Stimulated activated naive CD4-positive, alpha-beta T cell treated with Interleukin-2 at 50 U/mL for 16 hours (primary cell): Measurements from ENCODE around the gene CNTN6.

Source experiments
- DNase-seq: peaks from one replicate; lab custom pipeline; 2025; lab: John Stamatoyannopoulos, UW

Gene CNTN6

DNA sequence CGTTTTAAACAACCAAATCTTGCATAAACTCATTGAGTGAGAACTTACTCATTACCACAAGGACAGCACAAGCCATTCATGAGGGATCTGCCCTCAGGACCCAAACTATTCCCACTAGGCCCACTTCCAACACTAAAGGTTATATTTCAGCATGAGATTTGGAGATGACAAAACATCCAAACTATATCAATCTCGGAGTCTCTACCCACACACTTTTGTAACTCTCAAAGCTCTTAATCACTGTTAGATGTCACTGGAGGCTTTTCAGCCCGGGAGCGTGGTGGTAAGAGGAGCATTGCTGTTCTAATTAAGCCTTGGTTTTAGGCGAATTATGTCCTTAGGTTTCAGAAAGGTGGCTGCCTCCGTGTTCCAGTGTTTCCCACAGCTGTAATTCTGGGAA lies 86.3 kb downstream of the CNTN6 start:
- no peak for DNase-seq

DNA sequence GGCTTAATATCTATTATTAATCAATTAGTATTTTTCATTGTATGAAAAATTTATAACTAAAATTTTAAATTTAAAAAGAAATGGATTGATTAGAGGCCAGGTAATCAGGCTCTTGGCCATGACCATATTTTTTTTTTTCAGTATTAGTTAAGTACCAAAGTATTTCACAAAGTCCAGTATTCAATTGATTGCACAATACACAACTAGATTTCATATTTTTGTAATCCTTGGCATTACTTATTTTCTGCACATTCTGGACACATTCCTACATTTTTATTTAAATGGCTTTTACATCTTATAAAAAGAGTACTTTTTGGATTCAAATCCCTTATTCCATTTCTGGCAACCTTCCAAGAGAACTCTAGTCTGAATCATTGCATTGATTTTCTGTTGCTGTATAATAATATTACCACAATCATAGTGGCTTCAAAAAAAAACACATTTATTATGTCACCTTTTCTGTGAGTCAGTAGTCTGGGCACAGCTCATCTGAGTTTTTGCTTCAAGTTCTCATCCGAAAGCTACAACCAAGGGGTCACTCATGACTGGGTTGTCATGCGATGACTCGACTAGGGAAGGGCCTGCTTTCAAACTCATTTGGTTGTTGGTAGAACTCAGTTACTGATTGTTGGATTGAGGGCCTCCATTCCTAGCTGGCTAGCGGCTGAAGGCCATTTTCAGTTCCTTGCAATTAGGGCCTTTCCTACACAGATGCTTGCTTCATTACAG lies 90.7 kb downstream of the CNTN6 start:
- DNase-seq: no peak

GRCh38 chr3:1190569-1190968 lies 97.7 kb downstream of the CNTN6 start:
- no peak for DNase-seq

GRCh38 chr3:1191026-1191425 lies 98.2 kb downstream of the CNTN6 start:
- no peak for DNase-seq

DNA sequence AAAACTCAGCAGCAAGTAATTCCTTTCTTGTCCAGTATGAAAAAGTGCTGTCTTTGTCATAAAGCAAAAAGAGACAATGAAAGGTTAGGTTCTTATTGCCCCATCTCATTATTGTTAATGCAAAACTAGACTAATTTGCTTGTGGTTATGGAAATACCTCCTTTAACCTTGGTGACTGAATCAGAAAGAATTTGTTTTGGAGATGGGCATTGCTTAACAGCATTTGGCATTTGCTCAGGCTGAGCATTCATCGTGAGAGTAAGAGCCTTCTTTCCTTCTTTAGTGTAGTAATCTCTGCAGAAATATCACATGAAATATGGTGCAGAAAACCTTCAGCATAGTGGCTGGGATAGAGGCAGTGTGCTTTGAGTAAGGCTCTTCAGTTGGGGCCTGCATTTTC lies 103.1 kb downstream of the CNTN6 start:
- no peak for DNase-seq

DNA sequence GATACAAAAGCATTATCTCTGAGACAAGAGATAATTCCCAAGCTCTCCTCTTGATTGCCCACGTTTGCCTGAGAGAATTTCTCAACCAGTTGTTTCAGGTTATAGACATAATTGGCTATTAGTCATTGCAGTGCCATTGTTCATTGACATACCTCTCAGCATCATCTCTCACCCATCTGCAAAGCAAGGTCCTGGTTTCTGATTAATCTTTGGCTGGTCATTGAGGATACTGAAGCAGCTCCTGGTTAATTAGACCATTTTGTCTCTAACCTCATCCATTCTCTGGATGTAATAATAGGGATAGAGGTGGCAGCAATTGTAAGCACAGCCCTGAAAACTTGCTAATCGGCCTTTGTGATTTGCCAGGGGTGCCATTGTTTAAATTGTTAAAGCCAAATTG lies 104.2 kb downstream of the CNTN6 start:
- DNase-seq: no peak

- DNase-seq: no peak
These were observed 107.5 kb downstream of the CNTN6 start for GRCh38 chr3:1200371-1200770.

DNA sequence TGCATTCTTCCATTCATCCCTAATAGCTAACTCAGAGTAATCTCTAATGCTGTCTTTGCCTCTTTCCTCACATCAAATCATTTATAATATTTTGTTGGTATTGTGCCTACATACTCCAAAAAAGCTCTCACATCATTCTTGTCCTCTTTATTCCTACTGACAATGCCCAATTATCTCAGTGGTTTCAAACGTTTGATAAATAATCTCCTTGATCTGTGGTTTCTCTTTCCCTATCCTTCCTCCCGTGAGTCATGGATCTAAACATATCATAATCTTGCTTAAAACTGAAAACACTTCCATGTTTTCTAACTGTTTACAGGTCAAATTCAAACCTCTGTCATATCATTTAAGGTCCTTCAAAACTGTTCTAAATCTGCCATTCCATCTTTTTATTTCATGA lies 115.1 kb downstream of the CNTN6 start:
- DNase-seq: no peak

- no peak for DNase-seq
These were observed 122.1 kb downstream of the CNTN6 start for GRCh38 chr3:1214933-1215332.

- DNase-seq: no peak
These were observed 124.0 kb downstream of the CNTN6 start for GRCh38 chr3:1216856-1217255.

- no peak for DNase-seq
These were observed 134.3 kb downstream of the CNTN6 start for GRCh38 chr3:1227111-1227510.

DNA sequence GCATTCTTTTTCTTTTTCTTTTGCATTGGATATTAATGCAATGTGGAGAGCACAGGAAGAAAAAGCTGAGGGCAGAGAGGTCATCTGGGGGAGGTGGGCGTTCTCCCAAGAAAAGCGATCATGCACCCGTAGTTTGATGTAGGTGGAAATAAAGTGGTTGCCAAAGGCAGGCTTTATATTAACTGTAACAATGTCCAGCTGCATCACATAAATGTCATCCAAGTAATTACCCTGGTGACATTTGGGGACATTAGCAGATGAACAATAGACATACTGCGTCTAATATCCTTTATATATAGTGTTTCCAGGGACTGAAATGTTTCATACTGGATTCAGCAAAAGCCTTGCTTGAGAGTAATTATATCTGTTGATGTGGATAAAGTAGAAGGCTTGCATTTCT lies 135.5 kb downstream of the CNTN6 start:
- no peak for DNase-seq

DNA sequence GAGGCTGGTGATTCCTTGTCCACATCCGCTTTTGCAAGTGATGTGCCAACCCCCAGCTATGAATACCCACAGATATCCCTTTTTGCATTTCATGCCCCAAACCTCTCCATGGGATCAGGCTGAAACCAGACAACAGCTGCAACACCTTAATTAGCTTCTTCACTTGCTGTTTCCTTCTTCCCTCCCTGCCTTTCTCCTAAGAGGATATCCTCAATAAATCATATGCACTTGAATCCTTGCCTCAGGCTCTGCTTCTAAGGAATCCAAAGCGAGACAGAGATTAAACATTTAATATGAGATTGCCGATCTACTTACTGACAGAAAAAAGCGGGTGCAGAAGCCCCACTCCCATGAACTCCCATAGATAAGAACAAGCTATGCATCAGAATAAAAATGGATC lies 138.1 kb downstream of the CNTN6 start:
- no peak for DNase-seq

DNA sequence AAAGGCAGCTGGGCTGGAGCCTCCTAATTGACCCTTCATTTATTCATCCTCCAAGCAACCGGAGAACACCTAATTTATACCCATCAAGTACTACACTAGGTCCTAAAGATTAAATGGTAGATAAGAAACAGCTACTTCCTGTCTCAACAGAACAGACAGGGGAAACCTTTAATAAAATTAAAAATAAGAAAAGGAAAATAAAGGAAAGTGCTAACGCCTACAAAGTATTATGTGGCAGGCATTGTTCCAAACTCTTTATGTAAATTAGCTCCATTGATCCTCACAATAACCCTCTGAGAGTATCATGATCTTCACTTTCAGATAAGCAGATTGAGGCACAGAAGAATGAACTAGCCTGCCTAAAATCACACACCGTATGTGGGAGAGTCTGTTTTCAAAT lies 139.5 kb downstream of the CNTN6 start:
- no peak for DNase-seq

- DNase-seq: no peak
These were observed 142.8 kb downstream of the CNTN6 start for GRCh38 chr3:1235526-1236120.

DNA sequence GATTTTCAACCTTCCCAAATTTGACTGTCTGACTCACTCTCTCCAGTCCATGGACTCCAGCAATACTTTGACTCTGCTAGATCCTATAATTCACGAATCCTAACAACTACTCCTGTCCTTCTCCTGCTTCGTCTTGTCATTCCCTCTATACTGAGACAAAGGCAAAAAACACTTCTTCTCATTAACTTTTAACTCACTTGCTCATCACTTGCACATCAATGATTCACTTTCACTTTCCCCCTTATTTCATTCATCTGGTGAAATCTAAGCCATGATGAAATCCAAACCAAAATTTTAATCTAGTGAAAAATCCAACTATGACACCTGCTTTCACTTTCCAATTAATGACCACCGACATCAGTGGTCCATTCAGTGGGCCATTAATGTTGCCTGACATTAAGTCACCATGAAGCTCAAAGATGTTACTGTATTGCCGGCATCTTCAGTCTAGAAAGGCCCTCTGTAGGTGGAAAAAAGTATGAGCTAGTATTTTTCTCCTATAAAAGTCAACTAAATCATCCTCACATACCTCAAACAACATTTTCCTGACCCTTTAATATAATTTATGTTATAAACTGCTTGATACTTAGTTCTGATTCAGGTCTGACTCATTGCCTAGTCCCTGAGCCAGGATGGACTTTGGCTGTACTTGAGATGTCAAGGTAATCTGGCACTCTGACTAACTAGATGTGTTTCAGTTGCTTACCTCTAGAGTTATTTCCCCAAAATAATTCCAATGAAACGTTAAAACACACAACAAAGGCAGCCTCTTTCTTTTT lies 158.6 kb downstream of the CNTN6 start:
- no peak for DNase-seq

DNA sequence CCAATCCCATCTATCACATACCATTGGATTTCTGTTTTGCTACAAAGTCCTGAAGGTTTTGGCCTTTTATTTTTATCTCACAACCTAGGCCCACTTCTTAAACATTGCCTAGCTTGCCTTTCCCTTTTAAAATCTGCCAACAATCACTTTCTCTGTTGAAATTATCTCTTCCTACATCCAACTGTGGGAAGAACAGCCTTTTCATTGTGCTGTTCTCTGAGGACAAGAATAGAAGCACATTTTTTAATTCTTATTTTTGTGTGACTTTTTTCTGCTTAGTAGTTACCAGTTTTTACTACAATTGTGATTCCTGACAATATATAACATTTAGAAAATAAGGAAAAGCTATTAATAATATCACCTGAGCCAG lies 159.2 kb downstream of the CNTN6 start:
- no peak for DNase-seq

DNA sequence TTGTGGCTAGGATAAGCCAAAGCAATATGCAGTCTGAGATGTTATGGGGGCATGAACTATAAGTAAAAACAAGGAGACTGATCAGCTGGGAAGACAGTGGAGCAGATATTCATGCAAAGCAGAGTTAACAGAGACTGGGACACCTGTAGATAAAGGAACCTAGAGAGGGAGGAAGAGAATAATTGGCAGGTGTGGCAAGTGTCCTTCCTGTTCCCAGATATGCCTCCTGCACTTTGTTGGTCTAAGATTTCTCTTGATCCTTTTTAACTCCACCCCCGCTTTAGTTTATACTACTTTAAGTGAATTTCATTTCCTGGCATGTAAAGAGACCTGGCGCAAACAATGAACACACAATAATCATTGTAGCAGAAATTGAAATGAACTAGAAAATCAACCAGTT lies 169.4 kb downstream of the CNTN6 start:
- DNase-seq: no peak

DNA sequence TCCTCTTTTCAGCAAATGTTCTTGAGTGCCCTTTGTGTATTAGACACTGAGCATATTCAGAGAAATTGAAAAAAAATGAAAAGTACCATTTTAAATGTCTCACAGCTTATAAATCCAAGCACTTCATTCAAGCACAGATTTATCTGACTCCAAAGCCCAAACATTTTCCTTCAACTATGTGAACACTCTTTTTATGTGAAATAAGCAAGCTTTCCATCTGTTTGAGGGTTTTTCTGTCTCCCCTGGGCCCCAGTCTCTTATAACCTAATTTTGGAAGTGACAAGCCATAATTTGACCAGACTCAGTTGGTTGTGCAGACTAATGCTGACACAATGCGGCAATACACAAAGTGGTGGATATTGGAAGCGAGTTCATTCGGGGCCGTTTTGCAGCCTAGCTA lies 170.3 kb downstream of the CNTN6 start:
- DNase-seq: no peak

- no peak for DNase-seq
These were observed 177.0 kb downstream of the CNTN6 start for GRCh38 chr3:1269808-1270207.

DNA sequence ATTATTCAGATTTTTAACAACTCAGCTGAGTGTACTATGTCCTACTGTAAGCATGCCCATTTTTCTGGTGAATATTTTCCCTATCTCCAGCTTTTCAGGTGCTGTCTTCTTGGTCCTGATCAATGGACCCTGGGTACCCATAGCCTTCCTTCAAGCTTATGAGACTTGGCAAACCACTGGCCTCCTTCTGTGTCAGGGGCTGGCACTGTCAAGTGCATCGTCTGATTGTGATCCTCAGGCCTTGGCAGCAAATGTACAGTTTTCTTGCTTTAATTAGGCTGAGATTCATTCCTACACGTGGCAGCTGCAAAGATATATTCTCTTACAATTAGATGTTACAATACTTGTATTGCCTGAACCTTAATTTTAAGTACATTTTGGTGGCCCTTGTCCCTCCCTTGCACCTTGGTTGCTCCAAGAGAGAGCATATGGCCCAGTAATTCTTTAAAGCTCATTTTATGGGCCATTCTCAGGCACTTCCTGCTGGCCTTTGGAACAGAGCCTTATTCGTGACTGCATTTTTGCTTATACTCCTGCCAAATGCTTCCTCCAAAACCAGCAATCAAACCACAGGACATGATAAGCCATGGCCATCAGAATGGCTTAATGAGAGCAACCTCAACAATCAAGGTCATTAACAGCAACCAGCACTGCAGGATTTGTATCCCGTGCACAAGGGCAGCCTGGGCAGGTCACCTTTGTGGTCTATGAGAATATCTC lies 179.9 kb downstream of the CNTN6 start:
- no peak for DNase-seq

GRCh38 chr3:1275495-1275894 lies 182.7 kb downstream of the CNTN6 start:
- DNase-seq: no peak

DNA sequence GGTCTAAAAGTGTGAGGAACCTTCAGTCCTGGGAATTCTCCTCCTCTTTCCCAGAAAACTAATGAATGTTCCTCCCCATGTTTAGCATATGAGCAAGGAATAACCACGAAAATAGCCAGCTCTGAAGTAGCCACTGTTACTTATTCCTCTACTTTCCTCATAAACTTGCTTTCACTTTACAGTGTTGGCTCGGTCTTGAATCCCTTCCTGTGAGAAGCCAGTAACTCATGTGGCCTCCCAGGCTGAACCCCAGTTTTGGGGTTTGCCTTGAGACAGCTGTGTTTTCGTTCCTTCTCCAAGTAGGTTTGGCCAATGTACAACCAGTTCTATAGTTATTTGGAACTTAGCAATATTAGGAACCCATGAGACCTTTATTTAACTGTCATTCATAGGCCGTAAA lies 195.0 kb downstream of the CNTN6 start:
- no peak for DNase-seq
